HL-60 (cell line): ENCODE measurements around the gene IZUMO4.

Experiments used
- CTCF ChIP-seq: IDR thresholded peaks from one replicate; pipeline ENCODE4 v1.5.1; 2011; ENCODE audit warnings: low read length, control low read depth, inconsistent platforms; ENCODE audit not compliant: insufficient read depth
- GABPA ChIP-seq: IDR thresholded peaks from 2 replicates; pipeline ENCODE4 v1.6.1; 2012; ENCODE audit warnings: low read depth
- POLR2AphosphoS5 ChIP-seq: IDR thresholded peaks from 2 replicates; pipeline ENCODE4 v1.6.1; 2012; ENCODE audit warnings: low read depth
- REST ChIP-seq: IDR thresholded peaks from 2 replicates; pipeline ENCODE4 v1.6.1; 2012; ENCODE audit warnings: low read depth; ENCODE audit not compliant: insufficient replicate concordance
- SPI1 ChIP-seq: IDR thresholded peaks from 2 replicates; pipeline ENCODE4 v1.6.1; 2012; ENCODE audit warnings: low read depth, mild to moderate bottlenecking, borderline replicate concordance

- no peak for TF ChIP-seq CTCF
- no peak for TF ChIP-seq SPI1
- no peak for TF ChIP-seq POLR2AphosphoS5
- no peak for TF ChIP-seq GABPA
- no peak for TF ChIP-seq REST
Observed at GRCh38 chr19:2116507-2116906, 19.8 kb downstream of the IZUMO4 start.
